A549 treated with DMSO at 1 μM for 4 hours (cell line): Measurements from ENCODE around the gene RFESD. TPM values are rescaled to one million over a fixed set of nuclear protein-coding genes. Genes with fewer than 3 reads are reported as not detected.

Experiments
- total RNA-seq: library from RNA; stranded (reverse); fragments of 200-300 nt; extraction: Qiagen RNA extraction; gene quantifications from 5 replicates; pipeline ENCODE4 v1.2.3, GENCODE V29; 2022; ENCODE audit warnings: low read depth

Gene RFESD
- total RNA-seq = 2.6 to 3.5 TPM (median 3.2 TPM) in 5 replicates

GRCh38 chr5:95646569-95647431, at the start of gene RFESD:
Gene RFESD, plus strand, starts transcription at chr5:95646777. Its CDS starts 5,495 bp downstream, at chr5:95652272.

GRCh38 chr5:95620030-95620869, 26.3 kb upstream of the RFESD start, which contains the start of gene GPR150:
Gene GPR150, plus strand, starts transcription at chr5:95620087. Its CDS starts 189 bp downstream, at chr5:95620276.

GRCh38 chr5:95682891-95683290, 36.3 kb downstream of the RFESD start, which contains the start of gene SPATA9:
Gene SPATA9, minus strand, starts transcription at chr5:95682991. Its CDS starts 137 bp downstream, at chr5:95682854.

Other genes starting within 250 kb of the RFESD start
- gene SKIC3, start 91.8 kb upstream of the RFESD start, total RNA-seq = 20.5 to 26.3 TPM (median 24.2 TPM) in 5 replicates
- gene ARSK, start 91.7 kb upstream of the RFESD start, total RNA-seq = 6.3 to 9.6 TPM (median 7.5 TPM) in 5 replicates
- 0.08 to 0.14 TPM (median 0.14 TPM) in 4 of 5 replicates, not detected in the other for gene GPR150, start 26.7 kb upstream of the RFESD start, total RNA-seq
- gene SPATA9, start 36.2 kb downstream of the RFESD start, total RNA-seq = 0.13 TPM in 1 of 5 replicates, not detected in the others
- 7.3 to 9.3 TPM (median 8.0 TPM) in 5 replicates for gene RHOBTB3, start 84.6 kb downstream of the RFESD start, total RNA-seq
- 43.9 to 74.3 TPM (median 52.1 TPM) in 5 replicates for gene GLRX, start 175.9 kb downstream of the RFESD start, total RNA-seq